GM12892 (cell line): ENCODE data around the gene HDC.

Experiments used
- POLR2A ChIP-seq: IDR thresholded peaks from 2 replicates; pipeline ENCODE4 v1.6.1; 2011; ENCODE audit warnings: low read depth, low read length, control low read depth
- POLR2AphosphoS5 ChIP-seq: IDR thresholded peaks from 2 replicates; pipeline ENCODE4 v1.6.1; 2011; ENCODE audit warnings: low read depth, low read length, control low read depth

- no peak for TF ChIP-seq POLR2AphosphoS5
- no peak for TF ChIP-seq POLR2A
Observed at GRCh38 chr15:50192926-50193620, 72.5 kb downstream of the HDC start.
